Natural killer cell (primary cell): ENCODE results near the gene PHLPP1. TPM values are rescaled to one million over a fixed set of nuclear protein-coding genes. Genes with fewer than 3 reads are reported as not detected.

Experiments used
- ATAC-seq, 3 donors: fragments of 150-1000 bp in 2 of 3; fragments of 200-7000 bp in 1 of 3; cut with Tn5 transposase; 1 replicate in 1 of 3; 2 replicates in 2 of 3; pipeline ENCODE4 v1.10.0; 2021; ENCODE audit warnings: mild to moderate bottlenecking in 2 of 3, moderate library complexity in 2 of 3
- DNase-seq, 2 donors: peaks; one replicate each; pipeline versions ENCODE4 v3.0.0 to v3.0.0-alpha.2; 2013 to 2021; ENCODE audit warnings: mixed read lengths in 1 of 2
- H3K27ac ChIP-seq: one replicate; pipeline ENCODE4 v1.5.1; 2013; ENCODE audit warnings: mild to moderate bottlenecking, low read length
- H3K27me3 ChIP-seq: one replicate; pipeline ENCODE4 v1.6.1; 2013; ENCODE audit warnings: low read length; ENCODE audit not compliant: control insufficient read depth, insufficient read depth
- H3K36me3 ChIP-seq: one replicate; pipeline ENCODE4 v1.6.1; 2013; ENCODE audit warnings: low read length; ENCODE audit not compliant: control insufficient read depth, insufficient read depth
- H3K4me1 ChIP-seq: one replicate; pipeline ENCODE4 v1.6.1; 2013; ENCODE audit warnings: low read length; ENCODE audit not compliant: control insufficient read depth, insufficient read depth
- H3K4me3 ChIP-seq: one replicate; pipeline ENCODE4 v1.5.1; 2013; ENCODE audit warnings: low read length
- H3K9me3 ChIP-seq: one replicate; pipeline ENCODE4 v1.6.1; 2013; ENCODE audit warnings: low read length; ENCODE audit not compliant: control insufficient read depth, insufficient read depth
- H3K27ac Mint-ChIP-seq, 2 donors: one replicate each; pipeline ENCODE4 v1.8.0; 2022; ENCODE audit warnings: mild to moderate bottlenecking in 2 of 2, mixed read lengths in 2 of 2, moderate library complexity in 1 of 2
- H3K27me3 Mint-ChIP-seq, 2 donors: one replicate each; pipeline ENCODE4 v1.8.0; 2022; ENCODE audit warnings: low read depth in 2 of 2, mixed read lengths in 2 of 2
- H3K36me3 Mint-ChIP-seq: one replicate; pipeline ENCODE4 v1.8.0; 2022; ENCODE audit warnings: mixed read lengths
- H3K4me1 Mint-ChIP-seq, 2 donors: one replicate each; pipeline ENCODE4 v1.8.0; 2022; ENCODE audit warnings: mixed read lengths in 2 of 2
- H3K4me3 Mint-ChIP-seq: one replicate; pipeline ENCODE4 v1.8.0; 2022; ENCODE audit warnings: mild to moderate bottlenecking, moderate library complexity, mixed read lengths
- H3K9me3 Mint-ChIP-seq, 2 donors: one replicate each; pipeline ENCODE4 v1.8.0; 2022; ENCODE audit warnings: mixed read lengths in 2 of 2
- CTCF ChIP-seq: fragments of 200-600 bp; IDR thresholded peaks from one replicate; pipeline ENCODE4 v1.8.0; 2022; ENCODE audit warnings: antibody characterized with exemption
- WGBS: methylation state at CpG from one replicate; pipeline ENCODE4 v1.1.7; 2013; ENCODE audit warnings: missing lambda C conversion rate; ENCODE audit not compliant: insufficient coverage; 5-methylcytosine and 5-hydroxymethylcytosine counted together
- intact Hi-C: fragments of 100-400 bp; cut with micrococcal nuclease; formaldehyde crosslinking; loops from one replicate; pipeline ENCODE4 v1.14.2; 2022
- total RNA-seq, 4 donors: library from RNA; stranded (reverse); fragments of 120-200 nt in 1 of 4; gene quantifications; one replicate each; pipeline versions ENCODE4 v1.2.3 to v1.2.4, GENCODE V29; 2013 to 2022

PHLPP1 gene
- total RNA-seq, 3 donors from 2014 or later (not counting 1 experiment from before 2014, with no cell fraction given): 12.1 to 14.8 (median 12.2) TPM

- DNase-seq (peak in 1 of 2 donors; percentile 10), ATAC-seq (no peak)
- H3K27me3 Mint-ChIP-seq: no peaks in the 10 kb centered on the region
- no peaks in the 10 kb centered on the region for H3K36me3 ChIP-seq
- no peaks in the 10 kb centered on the region for H3K9me3 Mint-ChIP-seq
- WGBS: 89% methylated on average over 7 of the region's 7 CpGs
- H3K4me3 Mint-ChIP-seq: no peak overlapping the region
- no peak for TF ChIP-seq CTCF
- no peak overlapping the region for H3K27ac ChIP-seq
- no peaks in the 10 kb centered on the region for H3K36me3 Mint-ChIP-seq
- intact Hi-C loops: no loop called here
- no peaks in the 10 kb centered on the region for H3K27me3 ChIP-seq
- H3K9me3 ChIP-seq: no peaks in the 10 kb centered on the region
- H3K4me3 ChIP-seq: no peak overlapping the region
- H3K27ac Mint-ChIP-seq: no peak overlapping the region
- no peaks in the 10 kb centered on the region for H3K4me1 ChIP-seq
- H3K4me1 Mint-ChIP-seq: peaks cover 24 to 25% of the 10 kb centered on the region in 2 donors
Measured at GRCh38 chr18:62790871-62791772, 75.8 kb downstream of the PHLPP1 start.

GRCh38 chr18:62792016-62792415, 76.7 kb downstream of the PHLPP1 start:
- no peaks in the 10 kb centered on the region for H3K27me3 Mint-ChIP-seq
- no peaks in the 10 kb centered on the region for H3K27me3 ChIP-seq
- ATAC-seq (no peak), DNase-seq (no peak)
- H3K36me3 ChIP-seq: no peaks in the 10 kb centered on the region
- H3K27ac ChIP-seq: no peak overlapping the region
- H3K4me3 ChIP-seq: no peak overlapping the region
- H3K4me3 Mint-ChIP-seq: no peak overlapping the region
- H3K9me3 Mint-ChIP-seq: no peaks in the 10 kb centered on the region
- WGBS: 83% methylated on average over 1 of the region's 1 CpG
- no peaks in the 10 kb centered on the region for H3K9me3 ChIP-seq
- TF ChIP-seq CTCF: no peak
- intact Hi-C loops: no loop called here
- peaks cover 21 to 23% of the 10 kb centered on the region in 2 donors for H3K4me1 Mint-ChIP-seq
- H3K27ac Mint-ChIP-seq: no peak overlapping the region
- no peaks in the 10 kb centered on the region for H3K36me3 Mint-ChIP-seq
- no peaks in the 10 kb centered on the region for H3K4me1 ChIP-seq

GRCh38 chr18:62795813-62796212, 80.5 kb downstream of the PHLPP1 start:
- no peak overlapping the region for H3K27ac Mint-ChIP-seq
- TF ChIP-seq CTCF: no peak
- no peaks in the 10 kb centered on the region for H3K36me3 Mint-ChIP-seq
- Histone ChIP-seq H3K4me3 (no peak overlapping the region), H3K36me3 (no peaks in the 10 kb centered on the region), H3K27ac (no peak overlapping the region), H3K27me3 (no peaks in the 10 kb centered on the region), H3K4me1 (no peaks in the 10 kb centered on the region), H3K9me3 (no peaks in the 10 kb centered on the region)
- no peaks in the 10 kb centered on the region for H3K9me3 Mint-ChIP-seq
- WGBS: 86% methylated on average over 3 of the region's 3 CpGs
- intact Hi-C loops: no loop called here
- H3K27me3 Mint-ChIP-seq: no peaks in the 10 kb centered on the region
- peaks cover 30% of the 10 kb centered on the region in 2 donors for H3K4me1 Mint-ChIP-seq
- no peak for ATAC-seq
- no peak overlapping the region for H3K4me3 Mint-ChIP-seq
- no peak for DNase-seq
